Heart left ventricle (tissue), 13 donors: Measurements from ENCODE around the gene DKK3.

Experiments
- POLR2A ChIP-seq, 2 donors: fragments of 450-650 bp; IDR thresholded peaks; one replicate each; pipeline ENCODE4 v1.6.1; 2017; ENCODE audit warnings: antibody characterized with exemption in 2 of 2, mild to moderate bottlenecking in 2 of 2, moderate library complexity in 2 of 2
- TF ChIP-seq, protein P1 (sequence below), 12 donors: fragments of 200-600 bp; sonication (generic) in 4 of 12; IDR thresholded peaks; one replicate each; pipeline versions ENCODE4 v1.5.0 to v1.8.0; 2018 to 2022; ENCODE audit warnings: antibody characterized with exemption in 12 of 12, mild to moderate bottlenecking in 5 of 12
- donor health status: ischemic (EF 13 %, LVEDD 7.1; RV severe dilation, severe dysfunction).
- donor health status: DM: no; HTN: yes; CAD: no.
- donor health status: DM: no; HTN: no; CAD: no.
- donor health status: ischemic (EF 25% LVEDD 6.9; RV normal size, moderate dysfunction).
- donor health status: ischemic (EF 25% LVEDD 5.7; RV mildly dilated, moderate dysfunction).
- donor health status: ischemic (EF 35%, LVEDD 5.7; RV mildly dilated, moderate dysfunction).
- donor health status: nonischemic (EF 11% LVEDD 7.7; RV severe dilation, severe dysfunction).
- donor health status: DM: yes; HTN: yes; CAD: no.
- donor health status: PGD.
- donor health status: ischemic (EF 29% LVEDD 5.4; RV normal size, mild dysfunction).
- donor health status: nonischemic (EF 23%, LVEDD 6.1; RV moderate dilation, normal function).

DNA sequence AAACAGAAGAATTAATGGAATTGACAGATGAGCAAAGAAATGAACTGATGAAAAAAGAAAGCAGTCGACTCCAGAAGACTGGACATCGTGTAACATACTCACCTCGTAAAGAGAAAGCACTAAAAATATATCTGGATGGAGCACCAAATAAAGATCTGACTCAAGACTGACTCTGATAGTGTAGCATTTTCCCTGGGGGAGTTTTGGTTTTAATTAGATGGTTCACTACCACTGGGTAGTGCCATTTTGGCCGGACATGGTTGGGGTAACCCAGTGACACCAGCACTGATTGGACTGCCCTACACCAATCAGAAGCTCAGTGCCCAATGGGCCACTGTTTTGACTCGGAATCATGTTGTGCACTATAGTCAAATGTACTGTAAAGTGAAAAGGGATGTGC lies 52.4 kb downstream of the DKK3 start:
- TF ChIP-seq, protein P1, sequence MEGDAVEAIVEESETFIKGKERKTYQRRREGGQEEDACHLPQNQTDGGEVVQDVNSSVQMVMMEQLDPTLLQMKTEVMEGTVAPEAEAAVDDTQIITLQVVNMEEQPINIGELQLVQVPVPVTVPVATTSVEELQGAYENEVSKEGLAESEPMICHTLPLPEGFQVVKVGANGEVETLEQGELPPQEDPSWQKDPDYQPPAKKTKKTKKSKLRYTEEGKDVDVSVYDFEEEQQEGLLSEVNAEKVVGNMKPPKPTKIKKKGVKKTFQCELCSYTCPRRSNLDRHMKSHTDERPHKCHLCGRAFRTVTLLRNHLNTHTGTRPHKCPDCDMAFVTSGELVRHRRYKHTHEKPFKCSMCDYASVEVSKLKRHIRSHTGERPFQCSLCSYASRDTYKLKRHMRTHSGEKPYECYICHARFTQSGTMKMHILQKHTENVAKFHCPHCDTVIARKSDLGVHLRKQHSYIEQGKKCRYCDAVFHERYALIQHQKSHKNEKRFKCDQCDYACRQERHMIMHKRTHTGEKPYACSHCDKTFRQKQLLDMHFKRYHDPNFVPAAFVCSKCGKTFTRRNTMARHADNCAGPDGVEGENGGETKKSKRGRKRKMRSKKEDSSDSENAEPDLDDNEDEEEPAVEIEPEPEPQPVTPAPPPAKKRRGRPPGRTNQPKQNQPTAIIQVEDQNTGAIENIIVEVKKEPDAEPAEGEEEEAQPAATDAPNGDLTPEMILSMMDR (IDR thresholded peaks at IDR 0.05) = no peak
- TF ChIP-seq POLR2A (IDR thresholded peaks at IDR 0.05) = no peak
